HG02840 (cell line): ENCODE measurements around the gene TTC23.
"Not testable (repeated sequence)": the region's sequence is repeated elsewhere in the genome, so short reads cannot be mapped to it uniquely, and the experiment has no call there.

Experiments used
- ATAC-seq: cut with Tn5 transposase; IDR thresholded peaks from one replicate; pipeline ENCODE4 v1.9.1; 2021; ENCODE audit warnings: mild to moderate bottlenecking, moderate library complexity, moderate number of reproducible peaks; ENCODE audit not compliant: unreplicated experiment, low FRiP score

The TTC23 gene

GRCh38 chr15:99126131-99126588 is 123.2 kb downstream of the TTC23 start:
- ATAC-seq: no peak

- no peak for ATAC-seq
Observed at GRCh38 chr15:99125061-99125891, 124.1 kb downstream of the TTC23 start.

GRCh38 chr15:99124641-99125040 is 124.7 kb downstream of the TTC23 start:
- ATAC-seq: no peak

- no peak for ATAC-seq
Observed at GRCh38 chr15:99123713-99124451, 125.5 kb downstream of the TTC23 start.

GRCh38 chr15:99122831-99123712 is 126.3 kb downstream of the TTC23 start:
- no peak for ATAC-seq

GRCh38 chr15:99121691-99122410 is 127.5 kb downstream of the TTC23 start:
- no peak for ATAC-seq

- no peak for ATAC-seq
Observed at GRCh38 chr15:99121207-99121606, 128.2 kb downstream of the TTC23 start.

- no peak for ATAC-seq
Observed at GRCh38 chr15:99120050-99120777, 129.2 kb downstream of the TTC23 start.

GRCh38 chr15:99118801-99119546 is 130.4 kb downstream of the TTC23 start:
- ATAC-seq: no peak

GRCh38 chr15:99118258-99118632 is 131.1 kb downstream of the TTC23 start:
- ATAC-seq: no peak

- no peak for ATAC-seq
Observed at GRCh38 chr15:99117563-99118257, 131.7 kb downstream of the TTC23 start.

- no peak for ATAC-seq
Observed at GRCh38 chr15:99117111-99117510, 132.3 kb downstream of the TTC23 start.

- no peak for ATAC-seq
Observed at GRCh38 chr15:99115300-99116215, 133.8 kb downstream of the TTC23 start.

GRCh38 chr15:99114511-99115299 is 134.7 kb downstream of the TTC23 start:
- ATAC-seq: no peak

- ATAC-seq: no peak
Observed at GRCh38 chr15:99113547-99114271, 135.7 kb downstream of the TTC23 start.

- ATAC-seq: not testable (repeated sequence)
Observed at GRCh38 chr15:99111641-99112040, 137.7 kb downstream of the TTC23 start.
